ENCODE data around the gene UBE2D2. TPM values are rescaled to one million over a fixed set of nuclear protein-coding genes. Genes with fewer than 3 reads are reported as not detected.

The UBE2D2 gene
- polyA plus RNA-seq, 3 donors: 41.2 to 167 (median 133) TPM

DNA sequence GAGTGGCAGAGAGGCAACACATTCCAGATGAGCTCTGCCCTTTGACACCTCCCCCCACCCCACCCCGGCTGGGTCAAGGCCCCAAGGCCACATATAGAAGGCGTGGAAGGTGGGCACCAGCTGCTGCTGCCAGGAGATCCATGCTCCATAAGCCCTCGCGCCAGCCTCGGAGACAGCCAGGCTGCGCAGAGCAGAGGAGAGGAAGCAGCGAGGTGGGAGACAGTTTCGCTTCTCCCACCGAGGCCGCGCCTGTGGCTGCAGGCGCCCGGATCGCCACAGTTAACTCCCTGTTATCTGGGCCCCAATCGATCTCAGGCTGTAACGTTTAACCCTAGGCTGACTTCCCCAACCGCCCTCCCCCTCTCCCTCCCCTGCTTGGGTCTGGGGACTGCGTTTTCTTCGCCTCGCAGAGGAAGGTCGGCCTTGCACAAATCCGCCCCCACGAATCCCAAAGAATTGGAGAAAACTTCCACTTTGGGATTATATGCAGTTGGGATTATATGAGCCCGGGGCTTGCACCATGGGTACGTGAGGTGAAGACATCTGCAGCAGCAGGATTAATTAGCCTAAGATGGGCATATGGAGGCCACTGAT, 85.9 kb downstream of the UBE2D2 start:
- Histone ChIP-seq H3K27ac (ENCODE audit: low read depth in 1 of 2, low read length in 2 of 2) (no peak overlapping the region), H3K36me3 (replicated peaks in 1 of 2; ENCODE audit: control insufficient read depth in 1 of 2, insufficient read depth in 2 of 2, low read length in 2 of 2) (no peaks in the 10 kb centered on the region), H3K4me2 (replicated peaks; ENCODE audit: extremely low read depth, low read length, poor library complexity, severe bottlenecking) (peak overlapping the region; percentile 95), H3K4me3 (replicated peaks in 1 of 3; ENCODE audit: low read depth in 2 of 3, low read length in 3 of 3) (peak overlapping the region; percentile 6 to 89 (median 15)), H3K9me3 (replicated peaks in 1 of 2; ENCODE audit: control insufficient read depth in 1 of 2, insufficient read depth in 1 of 2, low read length in 2 of 2) (no peaks in the 10 kb centered on the region), H3K4me1 (ENCODE audit: control insufficient read depth in 1 of 2, insufficient read depth in 2 of 2, low read length in 2 of 2) (peaks cover 48 to 54% of the 10 kb centered on the region in 2 donors), H3K79me2 (ENCODE audit: insufficient read depth, low read length) (peaks cover 25% of the 10 kb centered on the region), H2AFZ (ENCODE audit: insufficient read depth, low read depth, low read length, poor library complexity, severe bottlenecking) (peak overlapping the region; percentile 19), H3K27me3 (ENCODE audit: control insufficient read depth in 2 of 2, insufficient read depth in 2 of 2, low read length in 2 of 2) (peaks cover 10 to 70% of the 10 kb centered on the region in 2 donors), H4K20me1 (ENCODE audit: insufficient read depth, low read length) (peaks cover 35% of the 10 kb centered on the region), H3K9ac (ENCODE audit: insufficient read depth, low read length, poor library complexity, severe bottlenecking) (no peak overlapping the region)
- WGBS (ENCODE audit: insufficient coverage): 1% methylated on average over 16 of the region's 25 CpGs
- H3K4me1 Mint-ChIP-seq: peaks cover 47% of the 10 kb centered on the region
- DNase-seq: peak in 2 of 3 donors; percentile 56 to 66
- peaks cover 58 to 85% (median 62%) of the 10 kb centered on the region in 3 donors for H3K27me3 Mint-ChIP-seq (ENCODE audit: low read depth in 3 of 3)
- H3K9me3 Mint-ChIP-seq: peaks cover 0 to 15% (median 3%) of the 10 kb centered on the region in 7 donors
- TF ChIP-seq, protein P1, sequence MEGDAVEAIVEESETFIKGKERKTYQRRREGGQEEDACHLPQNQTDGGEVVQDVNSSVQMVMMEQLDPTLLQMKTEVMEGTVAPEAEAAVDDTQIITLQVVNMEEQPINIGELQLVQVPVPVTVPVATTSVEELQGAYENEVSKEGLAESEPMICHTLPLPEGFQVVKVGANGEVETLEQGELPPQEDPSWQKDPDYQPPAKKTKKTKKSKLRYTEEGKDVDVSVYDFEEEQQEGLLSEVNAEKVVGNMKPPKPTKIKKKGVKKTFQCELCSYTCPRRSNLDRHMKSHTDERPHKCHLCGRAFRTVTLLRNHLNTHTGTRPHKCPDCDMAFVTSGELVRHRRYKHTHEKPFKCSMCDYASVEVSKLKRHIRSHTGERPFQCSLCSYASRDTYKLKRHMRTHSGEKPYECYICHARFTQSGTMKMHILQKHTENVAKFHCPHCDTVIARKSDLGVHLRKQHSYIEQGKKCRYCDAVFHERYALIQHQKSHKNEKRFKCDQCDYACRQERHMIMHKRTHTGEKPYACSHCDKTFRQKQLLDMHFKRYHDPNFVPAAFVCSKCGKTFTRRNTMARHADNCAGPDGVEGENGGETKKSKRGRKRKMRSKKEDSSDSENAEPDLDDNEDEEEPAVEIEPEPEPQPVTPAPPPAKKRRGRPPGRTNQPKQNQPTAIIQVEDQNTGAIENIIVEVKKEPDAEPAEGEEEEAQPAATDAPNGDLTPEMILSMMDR (IDR thresholded peaks at IDR 0.05): no peak
- peak overlapping the region; percentile 79 to 85 for H3K4me3 Mint-ChIP-seq
- H3K27ac Mint-ChIP-seq: peak overlapping the region in 4 of 7 donors; percentile 19 to 76 (median 44)
- intact Hi-C loops (cut with micrococcal nuclease): no loop called here
- H3K36me3 Mint-ChIP-seq: peaks cover 3 to 21% of the 10 kb centered on the region in 2 donors

DNA sequence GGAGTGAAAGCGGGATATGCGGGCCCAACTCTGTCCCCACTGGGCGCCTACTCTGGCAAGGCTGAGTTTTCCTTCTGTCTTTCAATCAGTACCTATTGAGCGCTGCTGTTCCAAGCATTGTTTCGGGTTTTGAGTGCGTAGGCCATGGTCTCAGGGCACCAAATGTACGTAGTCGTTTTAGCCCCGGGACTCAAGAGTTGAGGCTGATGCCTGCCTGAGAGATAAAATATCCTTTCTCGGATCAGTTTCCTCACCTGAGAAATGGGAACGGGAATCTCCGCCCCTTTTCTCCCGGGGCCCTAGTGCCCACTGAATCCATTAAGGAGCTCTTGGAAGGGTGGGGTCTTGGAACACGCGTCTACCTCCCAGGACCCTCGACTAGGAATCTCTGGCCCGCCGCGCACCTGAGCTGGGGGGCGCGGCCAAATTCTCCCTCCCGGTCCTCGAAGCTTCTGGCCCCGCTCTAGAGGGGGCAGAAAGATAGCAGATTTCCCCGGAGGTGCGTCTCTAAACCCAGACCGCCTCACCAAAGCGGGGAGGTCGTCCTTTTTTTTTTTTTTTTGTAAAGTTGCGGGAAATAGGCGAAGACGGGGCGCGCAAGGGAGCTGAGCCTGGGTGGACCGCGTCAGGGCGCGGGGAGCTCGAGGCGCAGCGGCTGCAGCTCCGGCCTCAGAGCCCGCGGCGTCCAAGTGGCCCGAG, 86.5 kb downstream of the UBE2D2 start:
- no peaks in the 10 kb centered on the region for H3K36me3 ChIP-seq (replicated peaks in 1 of 2; ENCODE audit: control insufficient read depth in 1 of 2, insufficient read depth in 2 of 2, low read length in 2 of 2)
- WGBS (ENCODE audit: insufficient coverage): 27% methylated on average over 25 of the region's 46 CpGs
- Mint-ChIP-seq H3K4me1 (peaks cover 54% of the 10 kb centered on the region), H3K36me3 (peaks cover 6 to 26% of the 10 kb centered on the region in 2 donors), H3K4me3 (peak overlapping the region; percentile 79 to 85), H3K9me3 (peaks cover 0 to 15% (median 3%) of the 10 kb centered on the region in 7 donors), H3K27ac (peak overlapping the region in 3 of 7 donors; percentile 19 to 61 (median 32)), H3K27me3 (ENCODE audit: low read depth in 3 of 3) (peaks cover 61 to 86% (median 65%) of the 10 kb centered on the region in 3 donors)
- peaks cover 54 to 60% of the 10 kb centered on the region in 2 donors for H3K4me1 ChIP-seq (ENCODE audit: control insufficient read depth in 1 of 2, insufficient read depth in 2 of 2, low read length in 2 of 2)
- DNase-seq: no peak
- H3K4me3 ChIP-seq (replicated peaks in 1 of 3; ENCODE audit: low read depth in 2 of 3, low read length in 3 of 3): peak overlapping the region; percentile 23 to 89 (median 67)
- H3K9me3 ChIP-seq (replicated peaks in 1 of 2; ENCODE audit: control insufficient read depth in 1 of 2, insufficient read depth in 1 of 2, low read length in 2 of 2): no peaks in the 10 kb centered on the region
- peak overlapping the region; percentile 55 for H2AFZ ChIP-seq (ENCODE audit: insufficient read depth, low read depth, low read length, poor library complexity, severe bottlenecking)
- TF ChIP-seq, protein P1 (IDR thresholded peaks at IDR 0.05): no peak
- peaks cover 37% of the 10 kb centered on the region for H4K20me1 ChIP-seq (ENCODE audit: insufficient read depth, low read length)
- no peak overlapping the region for H3K27ac ChIP-seq (ENCODE audit: low read depth in 1 of 2, low read length in 2 of 2)
- peak overlapping the region; percentile 85 for H3K9ac ChIP-seq (ENCODE audit: insufficient read depth, low read length, poor library complexity, severe bottlenecking)
- peaks cover 29% of the 10 kb centered on the region for H3K79me2 ChIP-seq (ENCODE audit: insufficient read depth, low read length)
- H3K4me2 ChIP-seq (replicated peaks; ENCODE audit: extremely low read depth, low read length, poor library complexity, severe bottlenecking): peak overlapping the region; percentile 95
- H3K27me3 ChIP-seq (ENCODE audit: control insufficient read depth in 2 of 2, insufficient read depth in 2 of 2, low read length in 2 of 2): peaks cover 10 to 73% of the 10 kb centered on the region in 2 donors
- intact Hi-C loops (cut with micrococcal nuclease): loop anchor here (1.0 kb wide), 2 partner anchors 9 to 10 kb away; no protein-coding TSS in a partner anchor

Measured in CD14-positive monocyte (primary cell).